IMR-90 (cell line): ENCODE results near the gene CASP2. TPM values are rescaled to one million over a fixed set of nuclear protein-coding genes. Genes with fewer than 3 reads are reported as not detected.

Experiments
- ATAC-seq: fragments of 200-7000 bp; cut with Tn5 transposase; 2 replicates; pipeline ENCODE4 v1.9.1; 2020; ENCODE audit warnings: low read depth, mild to moderate bottlenecking, moderate library complexity
- BruUV-seq: library from RNA; stranded (reverse); fragments of 400-500 nt; replicated peaks from 2 replicates; lab custom pipeline; 2021; lab: Mats Ljungman, UMichigan
- CTCF ChIA-PET: fragments of 300-600 bp; formaldehyde crosslinking; extraction: SDS; loops from one replicate; lab custom pipeline; 2021; ENCODE audit warnings: antibody characterized with exemption; lab: Yijun Ruan, JAX
- POLR2A ChIA-PET: fragments of 300-600 bp; sonication (Branson Sonifier 250); formaldehyde crosslinking; loops from one replicate; lab custom pipeline; 2022; ENCODE audit warnings: antibody characterized with exemption; ENCODE audit not compliant: unreplicated experiment; lab: Charles Lee
- DNase-seq: peaks from one replicate; pipeline ENCODE4 v3.0.0; 2013
- H2AFZ ChIP-seq: replicated peaks from 2 replicates; pipeline ENCODE3; 2013; ENCODE audit warnings: low read length, mild to moderate bottlenecking; ENCODE audit not compliant: poor library complexity
- H2AK5ac ChIP-seq: 2 replicates; pipeline ENCODE4 v1.6.1; 2013; ENCODE audit warnings: low read depth, low read length, inconsistent platforms
- H2AK9ac ChIP-seq: replicated peaks from 2 replicates; pipeline ENCODE3; 2013; ENCODE audit warnings: mild to moderate bottlenecking, low read depth, low read length, moderate library complexity; ENCODE audit not compliant: poor library complexity
- H2BK120ac ChIP-seq: 2 replicates; pipeline ENCODE4 v1.6.1; 2013; ENCODE audit warnings: low read depth, low read length, inconsistent platforms
- H2BK15ac ChIP-seq: 3 replicates; pipeline ENCODE4 v1.6.1; 2013; ENCODE audit warnings: low read depth, low read length, inconsistent platforms
- H2BK20ac ChIP-seq: 2 replicates; pipeline ENCODE4 v1.6.1; 2013; ENCODE audit warnings: low read depth, mild to moderate bottlenecking, inconsistent platforms, low read length, moderate library complexity
- H2BK5ac ChIP-seq: 2 replicates; pipeline ENCODE4 v1.6.1; 2013; ENCODE audit warnings: mild to moderate bottlenecking, low read depth, low read length, inconsistent platforms; ENCODE audit not compliant: poor library complexity, severe bottlenecking
- H3K14ac ChIP-seq: replicated peaks from 2 replicates; pipeline ENCODE4 v1.6.1; 2013; ENCODE audit warnings: low read depth, low read length, inconsistent platforms
- H3K18ac ChIP-seq: 2 replicates; pipeline ENCODE4 v1.6.1; 2013; ENCODE audit warnings: low read depth, low read length, control low read depth
- H3K23ac ChIP-seq: 2 replicates; pipeline ENCODE4 v1.6.1; 2013; ENCODE audit warnings: low read depth, low read length, inconsistent platforms
- H3K27ac ChIP-seq: 2 replicates; pipeline ENCODE4 v1.5.1; 2013; ENCODE audit warnings: mild to moderate bottlenecking, control low read depth, low read length; ENCODE audit not compliant: insufficient read depth
- H3K27me3 ChIP-seq: 2 replicates; pipeline ENCODE4 v1.6.1; 2013; ENCODE audit warnings: low read length; ENCODE audit not compliant: control insufficient read depth, insufficient read depth
- H3K36me3 ChIP-seq: 2 replicates; pipeline ENCODE4 v1.6.1; 2013; ENCODE audit warnings: low read length, mixed read lengths; ENCODE audit not compliant: control insufficient read depth, insufficient read depth
- H3K4ac ChIP-seq: 2 replicates; pipeline ENCODE4 v1.6.1; 2013; ENCODE audit warnings: low read depth, low read length, inconsistent platforms
- H3K4me1 ChIP-seq: 2 replicates; pipeline ENCODE4 v1.6.1; 2013; ENCODE audit warnings: low read length, mixed read lengths; ENCODE audit not compliant: control insufficient read depth, insufficient read depth
- H3K4me2 ChIP-seq: 2 replicates; pipeline ENCODE4 v1.6.1; 2013; ENCODE audit warnings: low read depth, mild to moderate bottlenecking, control low read depth, low read length, moderate library complexity
- H3K4me3 ChIP-seq: 2 replicates; pipeline ENCODE4 v1.5.1; 2013; ENCODE audit warnings: low read depth, mild to moderate bottlenecking, control low read depth, low read length, moderate library complexity; ENCODE audit not compliant: insufficient read depth
- H3K56ac ChIP-seq: 2 replicates; pipeline ENCODE4 v1.6.1; 2013; ENCODE audit warnings: low read length, inconsistent platforms; ENCODE audit not compliant: insufficient read depth; ENCODE audit errors: extremely low read depth
- H3K79me1 ChIP-seq, 2 experiments: 2 replicates each; pipeline ENCODE4 v1.6.1; 2013; ENCODE audit warnings: low read length in 2 of 2, inconsistent platforms in 1 of 2, low read depth in 1 of 2
- H3K9ac ChIP-seq: 2 replicates; pipeline ENCODE4 v1.6.1; 2013; ENCODE audit warnings: low read depth, low read length, control low read depth
- H3K9me1 ChIP-seq: 2 replicates; pipeline ENCODE4 v1.6.1; 2013; ENCODE audit warnings: low read length, inconsistent platforms; ENCODE audit not compliant: insufficient read depth
- H3K9me3 ChIP-seq: 2 replicates; pipeline ENCODE4 v1.6.1; 2013; ENCODE audit warnings: low read length; ENCODE audit not compliant: control insufficient read depth, insufficient read depth
- H4K20me1 ChIP-seq: 2 replicates; pipeline ENCODE4 v1.6.1; 2013; ENCODE audit warnings: low read length, inconsistent platforms; ENCODE audit not compliant: insufficient read depth
- H4K5ac ChIP-seq: 2 replicates; pipeline ENCODE4 v1.6.1; 2013; ENCODE audit warnings: mild to moderate bottlenecking, low read depth, low read length, control low read depth
- H4K8ac ChIP-seq, 2 experiments: 2 replicates each; pipeline ENCODE4 v1.6.1; 2013; ENCODE audit warnings: low read depth in 2 of 2, low read length in 2 of 2, control low read depth in 1 of 2, inconsistent platforms in 1 of 2
- H4K91ac ChIP-seq: 2 replicates; pipeline ENCODE4 v1.6.1; 2013; ENCODE audit warnings: low read depth, low read length, inconsistent platforms; ENCODE audit not compliant: insufficient read depth
- BHLHE40 ChIP-seq: fragments of 150-350 bp; IDR thresholded peaks from 2 replicates; pipeline ENCODE4 v1.6.1; 2016; ENCODE audit warnings: mild to moderate bottlenecking, low read depth, low read length
- FOS ChIP-seq: fragments of 150-350 bp; IDR thresholded peaks from 2 replicates; pipeline ENCODE4 v1.6.1; 2016; ENCODE audit warnings: low read depth, low read length
- MAFK ChIP-seq: IDR thresholded peaks from 2 replicates; pipeline ENCODE4 v1.6.1; 2012; ENCODE audit warnings: low read depth, low read length, improper control_type of control experiment
- MAZ ChIP-seq: IDR thresholded peaks from 2 replicates; pipeline ENCODE4 v1.6.1; 2012; ENCODE audit warnings: low read depth, mild to moderate bottlenecking, low read length, improper control_type of control experiment, moderate library complexity, borderline replicate concordance
- RAD21 ChIP-seq: IDR thresholded peaks from 2 replicates; pipeline ENCODE4 v1.6.1; 2012; ENCODE audit warnings: low read length, improper control_type of control experiment
- SMC3 ChIP-seq: fragments of 150-350 bp; IDR thresholded peaks from 2 replicates; pipeline ENCODE4 v1.6.1; 2016; ENCODE audit warnings: low read depth, mild to moderate bottlenecking, antibody characterized with exemption, low read length, moderate library complexity
- WGBS, 2 experiments: methylation state at CpG; one replicate each; pipeline versions ENCODE4 v1.1.5 to v1.1.7; 2013; ENCODE audit warnings: missing lambda C conversion rate in 2 of 2; ENCODE audit not compliant: insufficient read length in 1 of 2; ENCODE audit errors: extremely low coverage in 2 of 2; 5-methylcytosine and 5-hydroxymethylcytosine counted together
- dilution Hi-C: fragments of 300-500 bp; cut with HindIII; formaldehyde crosslinking; loops from one replicate; pipeline ENCODE4 v1.14.3; 2018; ENCODE audit warnings: low sequenced_read_pairs; ENCODE audit not compliant: unreplicated experiment
- in situ Hi-C: fragments of 300-500 bp; cut with MboI; formaldehyde crosslinking; loops from 3 replicates; pipeline ENCODE4 v1.14.3; 2019; ENCODE audit warnings: low sequenced_read_pairs, inconsistent platforms, mixed read lengths
- intact Hi-C: fragments of 100-400 bp; cut with micrococcal nuclease; formaldehyde crosslinking; loops from 2 replicates; pipeline ENCODE4 v1.10.0; 2022
- polyA plus RNA-seq, 3 experiments: library from polyadenylated mRNA; depleted of rRNA; stranded (reverse); fragments of >200 nt; gene quantifications; 2 replicates each; pipeline ENCODE4 v1.2.3, GENCODE V29; 2012; ENCODE audit warnings: low replicate concordance in 1 of 3
- total RNA-seq: library from RNA; depleted of rRNA; stranded (reverse); fragments of >200 nt; gene quantifications from 2 replicates; pipeline ENCODE4 v1.2.3, GENCODE V29; 2012
- TF ChIP-seq, protein P1 (sequence below): fragments of 150-350 bp; IDR thresholded peaks from 2 replicates; pipeline ENCODE4 v1.6.1; 2017; ENCODE audit warnings: mild to moderate bottlenecking, antibody characterized with exemption, low read length, low read depth
- TF ChIP-seq, protein P2 (sequence below): conservative IDR thresholded peaks from 2 replicates; pipeline ENCODE4 v1.5.1; 2012; ENCODE audit warnings: mild to moderate bottlenecking, low read depth, low read length, improper control_type of control experiment

CASP2 gene
- total and polyA plus RNA-seq, 2 of the 4 experiments (the other 2 are of a cell fraction) = 15.4 to 25.6 TPM

DNA sequence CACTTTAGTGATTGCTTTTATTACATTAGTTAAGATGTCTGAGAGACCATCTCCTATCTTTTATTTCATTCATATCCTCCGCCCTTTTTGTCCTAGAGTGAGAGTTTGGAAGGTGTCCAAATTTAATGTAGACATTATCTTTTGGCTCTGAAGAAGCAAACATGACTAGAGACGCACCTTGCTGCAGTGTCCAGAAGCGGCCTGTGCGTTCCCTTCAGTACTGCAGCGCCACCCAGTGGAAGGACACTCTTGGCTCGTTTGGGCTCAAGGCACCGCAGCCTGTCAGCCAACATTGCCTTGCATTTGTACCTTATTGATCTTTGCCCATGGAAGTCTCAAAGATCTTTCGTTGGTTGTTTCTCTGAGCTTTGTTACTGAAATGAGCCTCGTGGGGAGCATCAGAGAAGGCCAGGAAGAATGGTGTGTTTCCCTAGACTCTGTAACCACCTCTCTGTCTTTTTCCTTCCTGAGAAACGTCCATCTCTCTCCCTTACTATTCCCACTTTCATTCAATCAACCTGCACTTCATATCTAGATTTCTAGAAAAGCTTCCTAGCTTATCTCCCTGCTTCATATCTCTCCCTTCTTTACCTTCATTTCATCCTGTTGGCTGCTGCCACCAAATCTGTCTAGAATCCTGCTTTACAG, 17.4 kb downstream of the CASP2 start:
- 76% methylated on average over 5 of the region's 10 CpGs; no CpG with 5 or more reads in 1 of the 2 experiments for WGBS, 2 experiments
- ChIA-PET POLR2A (no interaction called here), CTCF (interaction anchor here (0.8 to 1.1 kb wide), 2 partner anchors 75 to 89 kb away, joined by 3 to 5 read pairs; no protein-coding TSS in a partner anchor)
- no peak overlapping the region for H2BK120ac ChIP-seq
- H3K27me3 ChIP-seq = no peaks in the 10 kb centered on the region
- no peak overlapping the region for H3K23ac ChIP-seq
- H3K4me3 ChIP-seq = no peak overlapping the region
- TF ChIP-seq FOS (no peak), BHLHE40 (no peak), MAZ (no peak), MAFK (no peak), RAD21 (peak; percentile 69), SMC3 (peak; percentile 64)
- TF ChIP-seq, protein P1, sequence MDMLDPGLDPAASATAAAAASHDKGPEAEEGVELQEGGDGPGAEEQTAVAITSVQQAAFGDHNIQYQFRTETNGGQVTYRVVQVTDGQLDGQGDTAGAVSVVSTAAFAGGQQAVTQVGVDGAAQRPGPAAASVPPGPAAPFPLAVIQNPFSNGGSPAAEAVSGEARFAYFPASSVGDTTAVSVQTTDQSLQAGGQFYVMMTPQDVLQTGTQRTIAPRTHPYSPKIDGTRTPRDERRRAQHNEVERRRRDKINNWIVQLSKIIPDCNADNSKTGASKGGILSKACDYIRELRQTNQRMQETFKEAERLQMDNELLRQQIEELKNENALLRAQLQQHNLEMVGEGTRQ = no peak
- TF ChIP-seq, protein P2, sequence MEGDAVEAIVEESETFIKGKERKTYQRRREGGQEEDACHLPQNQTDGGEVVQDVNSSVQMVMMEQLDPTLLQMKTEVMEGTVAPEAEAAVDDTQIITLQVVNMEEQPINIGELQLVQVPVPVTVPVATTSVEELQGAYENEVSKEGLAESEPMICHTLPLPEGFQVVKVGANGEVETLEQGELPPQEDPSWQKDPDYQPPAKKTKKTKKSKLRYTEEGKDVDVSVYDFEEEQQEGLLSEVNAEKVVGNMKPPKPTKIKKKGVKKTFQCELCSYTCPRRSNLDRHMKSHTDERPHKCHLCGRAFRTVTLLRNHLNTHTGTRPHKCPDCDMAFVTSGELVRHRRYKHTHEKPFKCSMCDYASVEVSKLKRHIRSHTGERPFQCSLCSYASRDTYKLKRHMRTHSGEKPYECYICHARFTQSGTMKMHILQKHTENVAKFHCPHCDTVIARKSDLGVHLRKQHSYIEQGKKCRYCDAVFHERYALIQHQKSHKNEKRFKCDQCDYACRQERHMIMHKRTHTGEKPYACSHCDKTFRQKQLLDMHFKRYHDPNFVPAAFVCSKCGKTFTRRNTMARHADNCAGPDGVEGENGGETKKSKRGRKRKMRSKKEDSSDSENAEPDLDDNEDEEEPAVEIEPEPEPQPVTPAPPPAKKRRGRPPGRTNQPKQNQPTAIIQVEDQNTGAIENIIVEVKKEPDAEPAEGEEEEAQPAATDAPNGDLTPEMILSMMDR = peak; percentile 52
- H4K91ac ChIP-seq = no peak overlapping the region
- dilution Hi-C loops = no loop called here
- no peak overlapping the region for H3K18ac ChIP-seq
- DNase-seq = peak; percentile 37
- no peak overlapping the region for H4K8ac ChIP-seq
- no peak overlapping the region for H2AK5ac ChIP-seq
- in situ Hi-C loops = no loop called here
- H3K4me2 ChIP-seq = no peak overlapping the region
- BruUV-seq = TSS peak; percentile 48
- H3K4me1 ChIP-seq = peaks cover 4% of the 10 kb centered on the region
- peak overlapping the region; percentile 28 for H2AK9ac ChIP-seq
- no peak overlapping the region for H4K5ac ChIP-seq
- no peak for ATAC-seq
- H3K56ac ChIP-seq = no peak overlapping the region
- H3K9me1 ChIP-seq = 0 out of 2 replicates have a peak, but pooled peaks cover 5% of the 10 kb centered on the region
- peaks cover 17 to 24% of the 10 kb centered on the region in 2 experiments for H3K79me1 ChIP-seq
- no peak overlapping the region for H3K4ac ChIP-seq
- no peaks in the 10 kb centered on the region for H3K9me3 ChIP-seq
- H2BK5ac ChIP-seq = no peak overlapping the region
- H2AFZ ChIP-seq = peak overlapping the region; percentile 26
- no peak overlapping the region for H2BK15ac ChIP-seq
- intact Hi-C loops = no loop called here
- H3K14ac ChIP-seq = no peak overlapping the region
- H4K20me1 ChIP-seq = peaks cover 8% of the 10 kb centered on the region; the same call in 1 of the 2 replicates
- H3K27ac ChIP-seq = no peak overlapping the region
- H3K9ac ChIP-seq = no peak overlapping the region
- no peak overlapping the region for H2BK20ac ChIP-seq
- peaks cover 39% of the 10 kb centered on the region for H3K36me3 ChIP-seq
